PC-9 (cell line): Measurements from ENCODE around the gene SLC38A9. TPM values are rescaled to one million over a fixed set of nuclear protein-coding genes. Genes with fewer than 3 reads are reported as not detected.

Experiments used
- BruUV-seq: library from RNA; stranded (reverse); fragments of 400-500 nt; replicated peaks from 2 replicates; lab custom pipeline; 2021; lab: Mats Ljungman, UMichigan
- CTCF ChIA-PET: fragments of 300-600 bp; sonication (Branson Sonifier 250); formaldehyde crosslinking; loops from one replicate; lab custom pipeline; 2022; ENCODE audit warnings: antibody characterized with exemption; lab: Charles Lee
- POLR2A ChIA-PET: fragments of 300-600 bp; sonication (Branson Sonifier 250); formaldehyde crosslinking; loops from one replicate; lab custom pipeline; 2022; ENCODE audit warnings: antibody characterized with exemption; ENCODE audit not compliant: unreplicated experiment; lab: Charles Lee
- DNase-seq, 2 experiments: peaks; one replicate each; pipeline versions ENCODE4 v3.0.0 to v3.0.0-alpha.2; 2015 to 2022; ENCODE audit warnings: mixed read lengths in 1 of 2
- H2AFZ ChIP-seq: fragments of 200-600 bp; sonication (generic); 2 replicates; pipeline ENCODE4 v1.8.1; 2017; ENCODE audit warnings: antibody characterized with exemption
- H3F3A ChIP-seq: fragments of 200-600 bp; sonication (generic); 2 replicates; pipeline ENCODE4 v1.8.1; 2017; ENCODE audit warnings: antibody characterized with exemption, mild to moderate bottlenecking, low read depth; ENCODE audit not compliant: insufficient read depth
- H3K27ac ChIP-seq: fragments of 200-600 bp; sonication (generic); 2 replicates; pipeline ENCODE4 v1.6.1; 2016; ENCODE audit warnings: mixed run types
- H3K27me3 ChIP-seq: fragments of 200-600 bp; sonication (generic); 2 replicates; pipeline ENCODE4 v1.6.1; 2016; ENCODE audit warnings: low read depth, mixed run types; ENCODE audit not compliant: insufficient read depth
- H3K36me3 ChIP-seq: fragments of 200-600 bp; sonication (generic); 2 replicates; pipeline ENCODE4 v1.6.1; 2016; ENCODE audit warnings: low read depth, mixed run types
- H3K4me1 ChIP-seq: fragments of 200-600 bp; sonication (generic); replicated peaks from 2 replicates; pipeline ENCODE4 v1.6.1; 2016; ENCODE audit warnings: mixed run types; ENCODE audit not compliant: insufficient read depth
- H3K4me2 ChIP-seq: fragments of 200-600 bp; sonication (generic); 2 replicates; pipeline ENCODE4 v1.6.1; 2017; ENCODE audit warnings: mixed run types
- H3K4me3 ChIP-seq: fragments of 200-600 bp; sonication (generic); 2 replicates; pipeline ENCODE4 v1.6.1; 2016; ENCODE audit warnings: mixed run types
- H3K79me2 ChIP-seq: fragments of 200-600 bp; sonication (generic); 2 replicates; pipeline ENCODE4 v1.6.1; 2017; ENCODE audit warnings: low read depth, mixed run types
- H3K9me2 ChIP-seq: fragments of 200-600 bp; sonication (generic); 2 replicates; pipeline ENCODE4 v1.8.1; 2017; ENCODE audit warnings: mild to moderate bottlenecking; ENCODE audit not compliant: insufficient read depth
- H3K9me3 ChIP-seq: fragments of 200-600 bp; sonication (generic); 2 replicates; pipeline ENCODE4 v1.8.1; 2016; ENCODE audit warnings: low read depth; ENCODE audit not compliant: insufficient read depth
- H4K20me1 ChIP-seq: fragments of 200-600 bp; sonication (generic); 2 replicates; pipeline ENCODE4 v1.8.1; 2017; ENCODE audit not compliant: insufficient read depth
- EZH2 ChIP-seq: fragments of 200-600 bp; sonication (generic); IDR thresholded peaks from 2 replicates; pipeline ENCODE4 v1.8.0; 2017; ENCODE audit warnings: antibody characterized with exemption, low read depth
- intact Hi-C: fragments of 100-400 bp; cut with micrococcal nuclease; formaldehyde crosslinking; loops from one replicate; pipeline ENCODE4 v1.10.0; 2022; ENCODE audit not compliant: unreplicated experiment
- total RNA-seq: library from RNA; stranded (reverse); gene quantifications from 2 replicates; pipeline ENCODE4 v1.2.3, GENCODE V29; 2021
- TF ChIP-seq, protein P1 (sequence below): fragments of 200-600 bp; sonication (generic); conservative IDR thresholded peaks from 2 replicates; pipeline ENCODE4 v1.6.1; 2017; ENCODE audit warnings: mixed run types, antibody characterized with exemption, mild to moderate bottlenecking, moderate library complexity

The SLC38A9 gene
- total RNA-seq, 1 experiment from 2014 or later = 26.6 TPM

DNA sequence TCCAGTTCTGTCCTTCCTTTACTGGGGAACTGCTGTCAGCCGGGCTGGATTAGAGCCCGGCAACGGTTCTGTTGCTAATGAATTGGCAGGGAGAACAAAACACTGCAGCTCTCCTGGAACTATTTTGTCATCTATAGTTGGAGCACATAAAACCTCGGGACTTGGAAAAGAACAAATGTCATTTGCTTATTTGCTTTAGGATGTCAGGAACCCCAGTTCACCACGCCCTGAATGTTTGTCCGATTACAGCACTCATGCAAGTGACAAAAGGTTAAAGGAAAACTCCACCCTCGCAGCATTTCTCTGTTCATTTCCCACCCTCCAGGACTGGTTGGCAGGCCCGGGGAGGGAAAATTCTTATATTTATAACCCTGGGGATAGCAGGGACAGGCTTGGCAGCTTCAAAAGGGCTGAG lies 110.9 kb downstream of the SLC38A9 start:
- CTCF ChIA-PET = no interaction called here
- peak overlapping the region; percentile 74 for H3K4me2 ChIP-seq
- peak overlapping the region; percentile 96 for H3K27ac ChIP-seq

DNA sequence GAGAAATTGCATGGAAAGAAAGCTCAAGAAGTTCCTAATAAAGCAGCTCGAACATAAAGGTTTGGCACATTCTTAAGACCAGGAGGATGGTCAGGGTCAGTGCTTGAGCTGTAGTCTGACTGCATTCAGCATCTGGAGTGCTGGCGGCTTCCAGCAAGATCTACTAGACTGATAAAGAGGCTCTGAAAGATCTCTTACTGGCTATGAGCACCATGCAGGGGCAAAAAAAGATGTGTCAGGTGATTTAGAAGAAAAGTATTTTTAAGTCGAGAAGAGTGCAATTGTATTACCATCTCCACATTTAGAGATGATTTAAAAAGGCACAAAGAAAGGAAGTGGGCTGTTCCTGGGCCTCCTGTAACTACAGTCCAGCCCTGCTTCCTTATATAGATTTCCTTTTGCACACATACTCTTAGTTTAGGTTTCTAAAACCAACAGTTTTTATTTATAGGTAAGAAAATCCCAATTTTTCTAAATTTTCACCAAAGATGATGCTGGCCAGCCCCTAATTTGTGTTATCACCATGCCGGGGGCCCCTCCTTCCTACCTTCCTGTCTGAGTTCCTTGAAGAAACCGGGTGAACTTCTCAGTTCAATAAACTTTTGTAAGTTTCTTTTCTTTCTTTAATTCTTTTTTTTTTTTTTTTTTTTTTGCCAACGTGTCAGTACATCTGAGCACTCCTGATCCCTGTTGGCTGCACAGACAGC lies 111.5 kb downstream of the SLC38A9 start:
- peak; percentile 31 to 67 for DNase-seq
- Histone ChIP-seq H3K79me2 (no peaks in the 10 kb centered on the region), H4K20me1 (no peaks in the 10 kb centered on the region), H3K9me3 (no peaks in the 10 kb centered on the region), H3K27ac (peak overlapping the region; percentile 96), H2AFZ (peak overlapping the region; percentile 63), H3K36me3 (no peaks in the 10 kb centered on the region), H3K4me1 (peaks cover 65% of the 10 kb centered on the region), H3F3A (peaks cover 49% of the 10 kb centered on the region), H3K9me2 (no peaks in the 10 kb centered on the region), H3K4me2 (peak overlapping the region; percentile 74), H3K27me3 (no peaks in the 10 kb centered on the region), H3K4me3 (peak overlapping the region; percentile 27; the same call in 1 of the 2 replicates)
- POLR2A ChIA-PET = interaction anchor here (0.6 to 0.7 kb wide), 4 partner anchors 66 to 294 kb away, joined by 4 to 38 read pairs (median 5); partner anchors contain the start of gene PLPP1
- TF ChIP-seq EZH2 = no peak
- TF ChIP-seq, protein P1, sequence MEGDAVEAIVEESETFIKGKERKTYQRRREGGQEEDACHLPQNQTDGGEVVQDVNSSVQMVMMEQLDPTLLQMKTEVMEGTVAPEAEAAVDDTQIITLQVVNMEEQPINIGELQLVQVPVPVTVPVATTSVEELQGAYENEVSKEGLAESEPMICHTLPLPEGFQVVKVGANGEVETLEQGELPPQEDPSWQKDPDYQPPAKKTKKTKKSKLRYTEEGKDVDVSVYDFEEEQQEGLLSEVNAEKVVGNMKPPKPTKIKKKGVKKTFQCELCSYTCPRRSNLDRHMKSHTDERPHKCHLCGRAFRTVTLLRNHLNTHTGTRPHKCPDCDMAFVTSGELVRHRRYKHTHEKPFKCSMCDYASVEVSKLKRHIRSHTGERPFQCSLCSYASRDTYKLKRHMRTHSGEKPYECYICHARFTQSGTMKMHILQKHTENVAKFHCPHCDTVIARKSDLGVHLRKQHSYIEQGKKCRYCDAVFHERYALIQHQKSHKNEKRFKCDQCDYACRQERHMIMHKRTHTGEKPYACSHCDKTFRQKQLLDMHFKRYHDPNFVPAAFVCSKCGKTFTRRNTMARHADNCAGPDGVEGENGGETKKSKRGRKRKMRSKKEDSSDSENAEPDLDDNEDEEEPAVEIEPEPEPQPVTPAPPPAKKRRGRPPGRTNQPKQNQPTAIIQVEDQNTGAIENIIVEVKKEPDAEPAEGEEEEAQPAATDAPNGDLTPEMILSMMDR = no peak
- CTCF ChIA-PET = no interaction called here
- BruUV-seq = TSS peak; percentile 72
- intact Hi-C loops = loop anchor here (2.0 kb wide), 1 partner anchor 66 kb away; the partner anchor contains the start of gene PLPP1

More for the DNA sequence above, 110.9 kb downstream of the SLC38A9 start:
- Histone ChIP-seq H3K9me2 (no peaks in the 10 kb centered on the region), H3K4me1 (peaks cover 65% of the 10 kb centered on the region), H3K4me3 (peak overlapping the region; percentile 27; the same call in 1 of the 2 replicates), H4K20me1 (no peaks in the 10 kb centered on the region), H3K36me3 (no peaks in the 10 kb centered on the region), H2AFZ (peak overlapping the region; percentile 63), H3K27me3 (no peaks in the 10 kb centered on the region), H3K9me3 (no peaks in the 10 kb centered on the region), H3K79me2 (no peaks in the 10 kb centered on the region), H3F3A (peaks cover 54% of the 10 kb centered on the region)
- DNase-seq = peak; percentile 71 to 94
- intact Hi-C loops = loop anchor here (2.0 kb wide), 1 partner anchor 66 kb away; the partner anchor contains the start of gene PLPP1
- POLR2A ChIA-PET = interaction anchor here (0.7 kb wide), 3 partner anchors 67 to 102 kb away, joined by 4 to 38 read pairs (median 5); partner anchors contain the start of gene PLPP1
- TF ChIP-seq, protein P1 = no peak
- TF ChIP-seq EZH2 = no peak
- no TSS peak for BruUV-seq

DNA sequence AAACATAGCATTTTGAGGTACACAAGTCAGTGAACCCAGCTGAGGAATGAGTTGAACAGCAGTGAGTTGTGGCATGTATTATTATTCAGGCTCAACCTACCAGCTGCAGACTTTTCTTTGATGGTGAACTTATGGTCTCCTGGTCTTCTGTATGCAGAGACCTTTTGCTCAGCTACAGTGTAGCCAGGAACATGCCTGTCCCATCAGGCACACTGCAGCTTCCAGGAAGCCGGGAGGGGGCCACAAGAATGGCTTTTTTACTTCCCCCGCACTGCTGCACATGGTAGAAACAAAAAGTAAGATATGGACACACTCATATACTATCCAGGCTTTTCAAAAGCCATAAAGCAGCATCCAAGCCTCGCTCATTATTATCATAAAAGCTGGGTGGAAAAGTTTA lies 112.0 kb downstream of the SLC38A9 start:
- Histone ChIP-seq H4K20me1 (no peaks in the 10 kb centered on the region), H3K4me1 (peaks cover 61% of the 10 kb centered on the region), H3F3A (peaks cover 45% of the 10 kb centered on the region), H3K27ac (peak overlapping the region; percentile 96), H3K4me2 (peak overlapping the region; percentile 74), H3K79me2 (no peaks in the 10 kb centered on the region), H3K9me3 (no peaks in the 10 kb centered on the region), H3K36me3 (no peaks in the 10 kb centered on the region), H2AFZ (peak overlapping the region; percentile 63; the same call in 1 of the 2 replicates), H3K27me3 (no peaks in the 10 kb centered on the region), H3K4me3 (peak overlapping the region; percentile 27; the same call in 1 of the 2 replicates), H3K9me2 (no peaks in the 10 kb centered on the region)
- intact Hi-C loops = loop anchor here (2.0 kb wide), 1 partner anchor 65 kb away; the partner anchor contains the start of gene PLPP1
- POLR2A ChIA-PET = interaction anchor here (0.6 kb wide), 1 partner anchor 293 kb away, joined by 5 read pairs; no protein-coding TSS in a partner anchor
- no peak for TF ChIP-seq EZH2
- CTCF ChIA-PET = no interaction called here
- no TSS peak for BruUV-seq
- no peak for DNase-seq
